Measurements from ENCODE around the gene TTLL1.

TTLL1 gene

DNA sequence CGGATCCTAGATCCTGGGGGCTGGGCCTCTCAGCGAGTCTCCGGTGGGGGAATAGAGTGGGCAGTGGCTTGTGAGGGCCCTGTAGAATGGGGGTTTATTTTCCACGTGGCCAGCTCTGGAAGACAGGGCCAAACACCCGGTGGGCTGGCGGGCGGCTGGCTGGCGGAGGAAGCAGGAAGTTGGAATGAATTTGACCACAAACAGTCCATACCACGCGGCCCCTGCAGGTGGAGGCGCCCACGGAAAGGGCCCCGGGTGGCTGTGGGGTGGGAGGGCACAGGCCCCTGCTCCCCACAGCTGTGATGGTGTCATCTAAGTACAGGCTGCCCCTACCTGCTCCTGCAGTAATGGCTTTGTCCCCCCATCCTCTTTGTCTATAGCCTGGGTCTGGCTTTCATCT lies 38.9 kb upstream of the TTLL1 start:
- H2AFZ ChIP-seq (ENCODE audit: low read depth, low read length), result no peak overlapping the region
- H3K4me3 ChIP-seq (ENCODE audit: low read depth in 1 of 2, low read length in 2 of 2), result no peak overlapping the region
- no peak overlapping the region for H3K27ac ChIP-seq (ENCODE audit: low read length)
- no peaks in the 10 kb centered on the region for H3K27me3 ChIP-seq (ENCODE audit: insufficient read depth, low read length, poor library complexity)
- H3K4me2 ChIP-seq (ENCODE audit: insufficient read depth, low read length), result no peak overlapping the region
- H3K79me2 ChIP-seq (ENCODE audit: insufficient read depth, low read length), result no peaks in the 10 kb centered on the region
- H3K36me3 ChIP-seq (ENCODE audit: insufficient read depth, low read length), result peaks cover 18% of the 10 kb centered on the region
- 0 out of 2 replicates have a peak, but pooled peaks cover 6% of the 10 kb centered on the region for H4K20me1 ChIP-seq (ENCODE audit: insufficient read depth, low read length)
- H3K9me3 ChIP-seq (ENCODE audit: insufficient read depth, low read length, severe bottlenecking), result no peaks in the 10 kb centered on the region
- ATAC-seq (ENCODE audit: insufficient read depth, low read depth) (peak; percentile 35; the same call in 1 of the 3 replicates), DNase-seq (peak; percentile 27)
- no peak overlapping the region for H3K9ac ChIP-seq (ENCODE audit: low read depth, low read length)
- no peak for TF ChIP-seq EZH2 (IDR thresholded peaks at IDR 0.05; ENCODE audit: borderline replicate concordance, low read depth, low read length, severe bottlenecking)
- TF ChIP-seq, protein P1, sequence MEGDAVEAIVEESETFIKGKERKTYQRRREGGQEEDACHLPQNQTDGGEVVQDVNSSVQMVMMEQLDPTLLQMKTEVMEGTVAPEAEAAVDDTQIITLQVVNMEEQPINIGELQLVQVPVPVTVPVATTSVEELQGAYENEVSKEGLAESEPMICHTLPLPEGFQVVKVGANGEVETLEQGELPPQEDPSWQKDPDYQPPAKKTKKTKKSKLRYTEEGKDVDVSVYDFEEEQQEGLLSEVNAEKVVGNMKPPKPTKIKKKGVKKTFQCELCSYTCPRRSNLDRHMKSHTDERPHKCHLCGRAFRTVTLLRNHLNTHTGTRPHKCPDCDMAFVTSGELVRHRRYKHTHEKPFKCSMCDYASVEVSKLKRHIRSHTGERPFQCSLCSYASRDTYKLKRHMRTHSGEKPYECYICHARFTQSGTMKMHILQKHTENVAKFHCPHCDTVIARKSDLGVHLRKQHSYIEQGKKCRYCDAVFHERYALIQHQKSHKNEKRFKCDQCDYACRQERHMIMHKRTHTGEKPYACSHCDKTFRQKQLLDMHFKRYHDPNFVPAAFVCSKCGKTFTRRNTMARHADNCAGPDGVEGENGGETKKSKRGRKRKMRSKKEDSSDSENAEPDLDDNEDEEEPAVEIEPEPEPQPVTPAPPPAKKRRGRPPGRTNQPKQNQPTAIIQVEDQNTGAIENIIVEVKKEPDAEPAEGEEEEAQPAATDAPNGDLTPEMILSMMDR (IDR thresholded peaks at IDR 0.05; ENCODE audit: borderline replicate concordance, extremely low read depth, low read length, poor library complexity, severe bottlenecking), result no peak
- H3K4me1 ChIP-seq (ENCODE audit: insufficient read depth, low read length), result no peaks in the 10 kb centered on the region

GRCh38 chr22:43127166-43127908 lies 38.1 kb upstream of the TTLL1 start:
- no peak for TF ChIP-seq EZH2 (IDR thresholded peaks at IDR 0.05; ENCODE audit: borderline replicate concordance, low read depth, low read length, severe bottlenecking)
- TF ChIP-seq, protein P1 (IDR thresholded peaks at IDR 0.05; ENCODE audit: borderline replicate concordance, extremely low read depth, low read length, poor library complexity, severe bottlenecking), result no peak
- Histone ChIP-seq H3K9me3 (ENCODE audit: insufficient read depth, low read length, severe bottlenecking) (no peaks in the 10 kb centered on the region), H4K20me1 (ENCODE audit: insufficient read depth, low read length) (0 out of 2 replicates have a peak, but pooled peaks cover 6% of the 10 kb centered on the region), H3K4me1 (ENCODE audit: insufficient read depth, low read length) (no peaks in the 10 kb centered on the region), H3K27ac (ENCODE audit: low read length) (no peak overlapping the region), H3K9ac (ENCODE audit: low read depth, low read length) (no peak overlapping the region), H3K4me2 (ENCODE audit: insufficient read depth, low read length) (no peak overlapping the region), H3K79me2 (ENCODE audit: insufficient read depth, low read length) (no peaks in the 10 kb centered on the region), H2AFZ (ENCODE audit: low read depth, low read length) (no peak overlapping the region), H3K27me3 (ENCODE audit: insufficient read depth, low read length, poor library complexity) (no peaks in the 10 kb centered on the region), H3K36me3 (ENCODE audit: insufficient read depth, low read length) (peaks cover 10% of the 10 kb centered on the region), H3K4me3 (ENCODE audit: low read depth in 1 of 2, low read length in 2 of 2) (no peak overlapping the region)
- ATAC-seq (ENCODE audit: insufficient read depth, low read depth), result no peak
- DNase-seq, result no peak

DNA sequence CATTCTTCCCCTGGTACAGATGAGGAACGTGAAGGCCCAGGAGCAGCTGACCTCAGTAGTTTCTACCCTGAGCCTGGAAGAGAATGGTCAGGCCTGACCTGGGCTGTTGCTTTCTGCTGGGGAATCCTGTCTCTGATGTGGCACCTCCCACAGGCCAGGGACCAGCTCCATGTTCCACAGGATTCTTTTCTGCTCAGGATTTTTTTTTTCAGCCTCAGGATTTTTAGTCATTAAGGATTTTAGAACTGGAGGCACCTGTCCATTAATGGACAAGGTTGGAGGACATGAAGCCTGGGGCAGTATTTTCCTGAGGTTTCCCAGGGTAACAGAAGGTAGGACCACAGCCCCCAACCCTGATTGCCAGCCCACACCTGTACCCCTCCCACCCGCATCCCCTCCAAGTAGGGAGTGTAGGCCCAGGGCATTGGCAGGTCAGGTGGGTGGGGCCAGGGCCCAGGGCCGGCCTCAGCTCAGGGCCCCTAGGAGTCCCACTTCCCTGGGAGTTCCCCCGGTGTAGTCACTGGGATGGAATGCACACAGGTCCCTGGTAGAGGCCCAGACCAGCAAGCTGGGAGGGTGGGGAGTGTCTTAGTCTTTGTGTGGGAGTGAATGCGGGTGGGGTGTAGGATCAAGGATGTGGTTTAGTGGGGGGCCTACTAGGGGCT lies 37.4 kb upstream of the TTLL1 start:
- Histone ChIP-seq H2AFZ (ENCODE audit: low read depth, low read length) (no peak overlapping the region), H3K4me3 (ENCODE audit: low read depth in 1 of 2, low read length in 2 of 2) (no peak overlapping the region), H3K27me3 (ENCODE audit: insufficient read depth, low read length, poor library complexity) (no peaks in the 10 kb centered on the region), H3K36me3 (ENCODE audit: insufficient read depth, low read length) (peaks cover 6% of the 10 kb centered on the region; the same call in 1 of the 2 replicates), H3K4me2 (ENCODE audit: insufficient read depth, low read length) (no peak overlapping the region), H3K27ac (ENCODE audit: low read length) (no peak overlapping the region), H3K9me3 (ENCODE audit: insufficient read depth, low read length, severe bottlenecking) (no peaks in the 10 kb centered on the region), H3K79me2 (ENCODE audit: insufficient read depth, low read length) (no peaks in the 10 kb centered on the region), H3K9ac (ENCODE audit: low read depth, low read length) (no peak overlapping the region), H3K4me1 (ENCODE audit: insufficient read depth, low read length) (no peaks in the 10 kb centered on the region), H4K20me1 (ENCODE audit: insufficient read depth, low read length) (0 out of 2 replicates have a peak, but pooled peaks cover 6% of the 10 kb centered on the region)
- DNase-seq (no peak), ATAC-seq (ENCODE audit: insufficient read depth, low read depth) (no peak)
- no peak for TF ChIP-seq EZH2 (IDR thresholded peaks at IDR 0.05; ENCODE audit: borderline replicate concordance, low read depth, low read length, severe bottlenecking)
- TF ChIP-seq, protein P1 (IDR thresholded peaks at IDR 0.05; ENCODE audit: borderline replicate concordance, extremely low read depth, low read length, poor library complexity, severe bottlenecking), result no peak
